Upper lobe of left lung (tissue), 6 donors: Measurements from ENCODE around the gene EDDM3A. TPM values are rescaled to one million over a fixed set of nuclear protein-coding genes. Genes with fewer than 3 reads are reported as not detected.
A peak's percentile ranks its signal among the peaks of the same experiment; 100 is the strongest.

Source experiments
- ATAC-seq, 2 donors: fragments of 200-7000 bp; cut with Tn5 transposase; one replicate each; pipeline ENCODE4 v1.9.1; 2022; ENCODE audit warnings: mild to moderate bottlenecking in 2 of 2, moderate library complexity in 2 of 2; ENCODE audit not compliant: low FRiP score in 2 of 2
- DNase-seq, 2 donors: peaks; one replicate each; pipeline ENCODE4 v3.0.0-alpha.2; 2019 to 2020
- H3K27ac ChIP-seq, 4 donors: fragments of 200-600 bp; sonication (generic); one replicate each; pipeline ENCODE4 v1.5.1; 2016 to 2019
- H3K27me3 ChIP-seq, 4 donors: fragments of 200-600 bp; sonication (generic); one replicate each; pipeline ENCODE4 v1.5.1; 2017 to 2019
- H3K36me3 ChIP-seq, 4 donors: fragments of 200-600 bp; sonication (generic); one replicate each; pipeline ENCODE4 v1.5.1; 2016 to 2019
- H3K4me1 ChIP-seq, 4 donors: fragments of 200-600 bp; sonication (generic); one replicate each; pipeline ENCODE4 v1.5.1; 2018 to 2019
- H3K4me3 ChIP-seq, 4 donors: fragments of 200-600 bp; sonication (generic); one replicate each; pipeline ENCODE4 v1.5.1; 2017 to 2019; ENCODE audit warnings: mild to moderate bottlenecking in 2 of 4, moderate library complexity in 1 of 4
- H3K9me3 ChIP-seq, 4 donors: fragments of 200-600 bp; sonication (generic); one replicate each; pipeline ENCODE4 v1.5.1; 2018 to 2019
- CTCF ChIP-seq, 6 experiments: fragments of 450-650 bp in 4 of 6; fragments of 200-600 bp in 2 of 6; sonication (generic) in 2 of 6; IDR thresholded peaks; one replicate each; pipeline ENCODE4 v1.5.1; 2016 to 2019; ENCODE audit warnings: antibody characterized with exemption in 6 of 6
- EP300 ChIP-seq, 4 donors: sonication (generic); formaldehyde crosslinking; IDR thresholded peaks; one replicate each; pipeline ENCODE4 v1.5.1; 2017; ENCODE audit warnings: antibody characterized with exemption in 4 of 4, control low read depth in 2 of 4
- POLR2A ChIP-seq, 4 donors: fragments of 450-650 bp; IDR thresholded peaks; one replicate each; pipeline ENCODE4 v1.5.1; 2016 to 2017; ENCODE audit warnings: antibody characterized with exemption in 4 of 4, mild to moderate bottlenecking in 2 of 4
- POLR2AphosphoS5 ChIP-seq, 2 donors: sonication (generic); formaldehyde crosslinking; IDR thresholded peaks; one replicate each; pipeline ENCODE4 v1.5.1; 2017; ENCODE audit warnings: antibody characterized with exemption in 2 of 2
- WGBS, 2 donors: methylation state at CpG; one replicate each; pipeline ENCODE4 v1.1.5; 2017 to 2018; 5-methylcytosine and 5-hydroxymethylcytosine counted together
- total RNA-seq, 6 donors: library from RNA; depleted of rRNA in 4 of 6; stranded (reverse); fragments of >200 nt in 4 of 6; gene quantifications; one replicate each; pipeline versions ENCODE4 v1.1.0 to v1.2.1, GENCODE V29; 2016 to 2021
- donor health status: DM: no; HTN: no; CAD: no; lungs with moderate emphysema.
- donor health status: DM: no; HTN: yes; CAD: no; lungs with severe emphysema.

The EDDM3A gene, protein sequence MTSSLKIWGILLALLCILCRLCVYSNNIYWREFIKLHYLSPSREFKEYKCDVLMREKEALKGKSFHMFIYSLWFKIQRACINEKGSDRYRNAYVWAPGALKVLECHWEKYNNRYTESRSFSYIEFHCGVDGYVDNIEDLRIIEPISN
- total RNA-seq = not detected

- no peak within 1 kb of the TSS for H3K4me3 ChIP-seq
- DNase-seq = no peak
- H3K4me1 ChIP-seq = no peaks in the 10 kb centered on the region
- H3K36me3 ChIP-seq = no peaks in the 10 kb centered on the region
- peak in 1 of 2 donors; percentile 17 for ATAC-seq
- WGBS, 2 donors = 82 to 94% methylated on average over 6 of the region's 6 CpGs
- H3K27ac ChIP-seq = no peak within 1 kb of the TSS
- no peaks in the 10 kb centered on the region for H3K27me3 ChIP-seq
- TF ChIP-seq CTCF (IDR thresholded peaks at IDR 0.05) (no peak), POLR2AphosphoS5 (IDR thresholded peaks at IDR 0.05) (no peak), POLR2A (IDR thresholded peaks at IDR 0.05) (no peak), EP300 (IDR thresholded peaks at IDR 0.05) (no peak)
- no peaks in the 10 kb centered on the region for H3K9me3 ChIP-seq
Observed at GRCh38 chr14:20745571-20746358, at the start of gene EDDM3A. Gene EDDM3A, plus strand, starts transcription at chr14:20745887. Its CDS starts 1,694 bp downstream, at chr14:20747581.

GRCh38 chr14:20696764-20697163 lies 48.9 kb upstream of the EDDM3A start:
- 84 to 85% methylated on average over 5 of the region's 5 CpGs for WGBS, 2 donors
- Histone ChIP-seq H3K27ac (no peak overlapping the region), H3K36me3 (peaks cover 0 to 29% (median 0%) of the 10 kb centered on the region in 4 donors), H3K9me3 (no peaks in the 10 kb centered on the region), H3K4me3 (no peak overlapping the region), H3K4me1 (peaks cover 6 to 15% (median 8%) of the 10 kb centered on the region in 4 donors), H3K27me3 (no peaks in the 10 kb centered on the region)
- TF ChIP-seq EP300 (IDR thresholded peaks at IDR 0.05) = no peak
- no peak for TF ChIP-seq CTCF (IDR thresholded peaks at IDR 0.05)
- TF ChIP-seq POLR2AphosphoS5 (IDR thresholded peaks at IDR 0.05) = no peak
- TF ChIP-seq POLR2A (IDR thresholded peaks at IDR 0.05) = no peak
- ATAC-seq (no peak), DNase-seq (no peak)

- no peak overlapping the region for H3K4me3 ChIP-seq
- no peak overlapping the region for H3K27ac ChIP-seq
- TF ChIP-seq EP300 (IDR thresholded peaks at IDR 0.05) (no peak), POLR2AphosphoS5 (IDR thresholded peaks at IDR 0.05) (no peak), CTCF (IDR thresholded peaks at IDR 0.05) (peak; percentile 68 to 88 (median 82)), POLR2A (IDR thresholded peaks at IDR 0.05) (no peak)
- H3K27me3 ChIP-seq = no peaks in the 10 kb centered on the region
- H3K36me3 ChIP-seq = peaks cover 0 to 29% (median 0%) of the 10 kb centered on the region in 4 donors
- peaks cover 6 to 15% (median 8%) of the 10 kb centered on the region in 4 donors for H3K4me1 ChIP-seq
- ATAC-seq (peak; percentile 75 to 89), DNase-seq (peak in 1 of 2 donors; percentile 82)
- 33% methylated on average over 6 of the region's 6 CpGs for WGBS, 2 donors
- no peaks in the 10 kb centered on the region for H3K9me3 ChIP-seq
Observed at GRCh38 chr14:20697273-20698017, 48.2 kb upstream of the EDDM3A start.

DNA sequence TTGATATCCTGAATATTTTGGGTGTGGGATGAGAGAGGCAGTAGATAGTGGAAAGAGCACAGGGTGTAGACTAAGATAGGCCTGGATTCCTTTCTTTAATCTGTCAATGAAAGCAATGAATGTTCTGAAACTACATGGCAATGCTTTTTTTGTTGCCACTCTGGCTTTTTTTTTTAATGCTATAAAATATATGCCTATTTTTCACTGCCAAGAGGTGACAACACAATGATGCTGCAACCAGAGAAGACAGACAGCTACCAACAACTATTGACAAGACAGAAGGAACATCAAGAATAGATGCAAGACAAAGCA lies 47.7 kb upstream of the EDDM3A start:
- Histone ChIP-seq H3K9me3 (no peaks in the 10 kb centered on the region), H3K27me3 (no peaks in the 10 kb centered on the region), H3K4me1 (peaks cover 6 to 15% (median 8%) of the 10 kb centered on the region in 4 donors), H3K36me3 (peaks cover 0 to 29% (median 0%) of the 10 kb centered on the region in 4 donors), H3K27ac (no peak overlapping the region), H3K4me3 (no peak overlapping the region)
- TF ChIP-seq EP300 (IDR thresholded peaks at IDR 0.05) = no peak
- no peak for TF ChIP-seq POLR2AphosphoS5 (IDR thresholded peaks at IDR 0.05)
- TF ChIP-seq POLR2A (IDR thresholded peaks at IDR 0.05) = no peak
- no peak for TF ChIP-seq CTCF (IDR thresholded peaks at IDR 0.05)
- DNase-seq (no peak), ATAC-seq (no peak)
